Esophagus squamous epithelium (tissue), 4 donors: Measurements from ENCODE around the gene CD247.

Experiments used
- POLR2A ChIP-seq, 4 donors: fragments of 450-650 bp; IDR thresholded peaks; one replicate each; pipeline ENCODE4 v1.6.1; 2017; ENCODE audit warnings: antibody characterized with exemption in 4 of 4, mild to moderate bottlenecking in 4 of 4, moderate library complexity in 3 of 4
- TF ChIP-seq, protein P1 (sequence below), 6 experiments: fragments of 450-650 bp in 4 of 6; fragments of 200-600 bp in 2 of 6; sonication (generic) in 2 of 6; IDR thresholded peaks; one replicate each; pipeline ENCODE4 v1.5.1; 2016 to 2019; ENCODE audit warnings: antibody characterized with exemption in 6 of 6, mild to moderate bottlenecking in 4 of 6, moderate library complexity in 4 of 6

DNA sequence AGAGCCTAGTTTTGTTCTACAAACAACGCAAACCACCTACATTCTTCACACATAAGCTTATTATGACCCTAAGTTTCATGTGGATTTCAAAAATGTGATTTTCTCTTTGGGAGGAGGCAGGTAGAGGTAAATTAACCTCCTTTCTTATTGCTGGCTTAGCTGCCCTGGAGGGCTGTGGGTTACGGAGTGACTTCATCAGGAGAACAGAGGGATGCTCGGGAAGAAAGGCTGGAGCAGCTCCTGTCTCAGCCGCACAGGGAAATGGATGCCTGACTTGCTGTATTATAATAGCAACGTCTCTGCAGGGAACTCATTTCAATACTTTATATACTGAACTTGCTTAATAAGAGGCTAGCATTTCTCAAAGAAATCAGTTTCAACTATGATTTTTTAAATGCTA, 49.3 kb upstream of the CD247 start:
- TF ChIP-seq POLR2A (IDR thresholded peaks at IDR 0.05), result no peak
- TF ChIP-seq, protein P1, sequence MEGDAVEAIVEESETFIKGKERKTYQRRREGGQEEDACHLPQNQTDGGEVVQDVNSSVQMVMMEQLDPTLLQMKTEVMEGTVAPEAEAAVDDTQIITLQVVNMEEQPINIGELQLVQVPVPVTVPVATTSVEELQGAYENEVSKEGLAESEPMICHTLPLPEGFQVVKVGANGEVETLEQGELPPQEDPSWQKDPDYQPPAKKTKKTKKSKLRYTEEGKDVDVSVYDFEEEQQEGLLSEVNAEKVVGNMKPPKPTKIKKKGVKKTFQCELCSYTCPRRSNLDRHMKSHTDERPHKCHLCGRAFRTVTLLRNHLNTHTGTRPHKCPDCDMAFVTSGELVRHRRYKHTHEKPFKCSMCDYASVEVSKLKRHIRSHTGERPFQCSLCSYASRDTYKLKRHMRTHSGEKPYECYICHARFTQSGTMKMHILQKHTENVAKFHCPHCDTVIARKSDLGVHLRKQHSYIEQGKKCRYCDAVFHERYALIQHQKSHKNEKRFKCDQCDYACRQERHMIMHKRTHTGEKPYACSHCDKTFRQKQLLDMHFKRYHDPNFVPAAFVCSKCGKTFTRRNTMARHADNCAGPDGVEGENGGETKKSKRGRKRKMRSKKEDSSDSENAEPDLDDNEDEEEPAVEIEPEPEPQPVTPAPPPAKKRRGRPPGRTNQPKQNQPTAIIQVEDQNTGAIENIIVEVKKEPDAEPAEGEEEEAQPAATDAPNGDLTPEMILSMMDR (IDR thresholded peaks at IDR 0.05), result no peak
